GM19395 (cell line): Measurements from ENCODE around the gene CNOT4.
"Not testable (repeated sequence)": the region's sequence is repeated elsewhere in the genome, so short reads cannot be mapped to it uniquely, and the experiment has no call there.

Experiments used
- ATAC-seq: cut with Tn5 transposase; IDR thresholded peaks from one replicate; pipeline ENCODE4 v1.9.1; 2021; ENCODE audit warnings: mild to moderate bottlenecking, moderate library complexity; ENCODE audit not compliant: unreplicated experiment

The CNOT4 gene

GRCh38 chr7:135517060-135517459, 7.2 kb upstream of the CNOT4 start:
- ATAC-seq = no peak

GRCh38 chr7:135514856-135515255, 5.0 kb upstream of the CNOT4 start:
- ATAC-seq = no peak

GRCh38 chr7:135512135-135512887, 2.4 kb upstream of the CNOT4 start:
- ATAC-seq = no peak

GRCh38 chr7:135510592-135511183, 786 bp upstream of the CNOT4 start:
- ATAC-seq = no peak

GRCh38 chr7:135509589-135509838, 388 bp downstream of the CNOT4 start:
- ATAC-seq = no peak

- peak; percentile 37 for ATAC-seq
These were observed 866 bp downstream of the CNOT4 start for GRCh38 chr7:135508883-135509588.

- no peak for ATAC-seq
These were observed 8.5 kb downstream of the CNOT4 start for GRCh38 chr7:135501402-135501801.

- no peak for ATAC-seq
These were observed 10.1 kb downstream of the CNOT4 start for GRCh38 chr7:135499818-135500217.

GRCh38 chr7:135497161-135497560, 12.7 kb downstream of the CNOT4 start:
- ATAC-seq = not testable (repeated sequence)

- no peak for ATAC-seq
These were observed 16.5 kb downstream of the CNOT4 start for GRCh38 chr7:135493362-135493761.

GRCh38 chr7:135492151-135492550, 17.8 kb downstream of the CNOT4 start:
- no peak for ATAC-seq

GRCh38 chr7:135490783-135491182, 19.1 kb downstream of the CNOT4 start:
- no peak for ATAC-seq

- no peak for ATAC-seq
These were observed 20.1 kb downstream of the CNOT4 start for GRCh38 chr7:135489791-135490190.

- no peak for ATAC-seq
These were observed 23.5 kb downstream of the CNOT4 start for GRCh38 chr7:135486261-135486920.

- ATAC-seq = no peak
These were observed 28.3 kb downstream of the CNOT4 start for GRCh38 chr7:135481598-135481979.

GRCh38 chr7:135480966-135481597, 28.8 kb downstream of the CNOT4 start:
- ATAC-seq = no peak

GRCh38 chr7:135475521-135475920, 34.4 kb downstream of the CNOT4 start:
- ATAC-seq = no peak

GRCh38 chr7:135469705-135470104, 40.2 kb downstream of the CNOT4 start:
- not testable (repeated sequence) for ATAC-seq

- ATAC-seq = peak; percentile 72
These were observed 42.6 kb downstream of the CNOT4 start for GRCh38 chr7:135467207-135467711.

GRCh38 chr7:135466442-135467206, 43.3 kb downstream of the CNOT4 start:
- peak; percentile 32 for ATAC-seq
